CD14-positive monocyte (primary cell): ENCODE results near the gene ANKRD55. TPM values are rescaled to one million over a fixed set of nuclear protein-coding genes. Genes with fewer than 3 reads are reported as not detected.
"Not testable (repeated sequence)": the region's sequence is repeated elsewhere in the genome, so short reads cannot be mapped to it uniquely, and the experiment has no call there.

ENCODE experiments used
- DNase-seq, 3 donors: peaks; one replicate each; pipeline ENCODE4 v3.0.0-alpha.2; 2011 to 2022
- H2AFZ ChIP-seq: 2 replicates; pipeline ENCODE4 v1.6.0; 2012; ENCODE audit warnings: mild to moderate bottlenecking, low read depth, low read length, inconsistent platforms; ENCODE audit not compliant: insufficient read depth, poor library complexity, severe bottlenecking
- H3K27ac ChIP-seq, 2 donors: 1 replicate in 1 of 2; 2 replicates in 1 of 2; pipeline ENCODE4 v1.5.1; 2012 to 2013; ENCODE audit warnings: low read length in 2 of 2, control low read depth in 1 of 2, inconsistent platforms in 1 of 2, low read depth in 1 of 2, mild to moderate bottlenecking in 1 of 2
- H3K27me3 ChIP-seq, 2 donors: one replicate each; pipeline versions ENCODE4 v1.6.0 to v1.6.1; 2011 to 2013; ENCODE audit warnings: low read length in 2 of 2; ENCODE audit not compliant: control insufficient read depth in 2 of 2, insufficient read depth in 2 of 2
- H3K36me3 ChIP-seq, 2 donors: replicated peaks in 1 of 2; 1 replicate in 1 of 2; 2 replicates in 1 of 2; pipeline versions ENCODE4 v1.5.1 to v1.6.1; 2012 to 2013; ENCODE audit warnings: low read length in 2 of 2, control low read depth in 1 of 2, inconsistent platforms in 1 of 2, mild to moderate bottlenecking in 1 of 2; ENCODE audit not compliant: insufficient read depth in 2 of 2, control insufficient read depth in 1 of 2
- H3K4me1 ChIP-seq, 2 donors: 1 replicate in 1 of 2; 2 replicates in 1 of 2; pipeline versions ENCODE4 v1.5.1 to v1.6.1; 2012 to 2013; ENCODE audit warnings: low read length in 2 of 2, control low read depth in 1 of 2, inconsistent platforms in 1 of 2, mild to moderate bottlenecking in 1 of 2, moderate library complexity in 1 of 2; ENCODE audit not compliant: insufficient read depth in 2 of 2, control insufficient read depth in 1 of 2
- H3K4me2 ChIP-seq: replicated peaks from 2 replicates; pipeline ENCODE3; 2012; ENCODE audit warnings: low read length, moderate library complexity, mild to moderate bottlenecking; ENCODE audit not compliant: poor library complexity, severe bottlenecking; ENCODE audit errors: extremely low read depth
- H3K4me3 ChIP-seq, 3 experiments: fragments of 200-600 bp in 1 of 3; sonication (generic) in 1 of 3; replicated peaks in 1 of 3; 1 replicate in 2 of 3; 2 replicates in 1 of 3; pipeline ENCODE4 v1.5.1; 2011 to 2013; ENCODE audit warnings: low read length in 3 of 3, mild to moderate bottlenecking in 3 of 3, control low read depth in 2 of 3, low read depth in 2 of 3, inconsistent platforms in 1 of 3, moderate library complexity in 1 of 3
- H3K79me2 ChIP-seq: 2 replicates; pipeline ENCODE4 v1.6.0; 2012; ENCODE audit warnings: mild to moderate bottlenecking, control low read depth, inconsistent platforms, low read length, moderate library complexity; ENCODE audit not compliant: insufficient read depth
- H3K9ac ChIP-seq: 2 replicates; pipeline ENCODE4 v1.6.0; 2017; ENCODE audit warnings: low read length, mild to moderate bottlenecking; ENCODE audit not compliant: insufficient read depth, poor library complexity, severe bottlenecking
- H3K9me3 ChIP-seq, 2 donors: replicated peaks in 1 of 2; 1 replicate in 1 of 2; 2 replicates in 1 of 2; pipeline versions ENCODE4 v1.5.1 to v1.6.1; 2012 to 2013; ENCODE audit warnings: low read length in 2 of 2, control low read depth in 1 of 2; ENCODE audit not compliant: control insufficient read depth in 1 of 2, insufficient read depth in 1 of 2
- H4K20me1 ChIP-seq: 2 replicates; pipeline ENCODE4 v1.6.0; 2012; ENCODE audit warnings: mild to moderate bottlenecking, low read length, control low read depth, moderate library complexity; ENCODE audit not compliant: insufficient read depth
- H3K27ac Mint-ChIP-seq, 7 donors: one replicate each; pipeline ENCODE4 v1.8.0; 2020; ENCODE audit warnings: mild to moderate bottlenecking in 7 of 7, mixed read lengths in 7 of 7, moderate library complexity in 6 of 7, inconsistent platforms in 2 of 7
- H3K27me3 Mint-ChIP-seq, 3 donors: one replicate each; pipeline ENCODE4 v1.8.0; 2021 to 2022; ENCODE audit warnings: low read depth in 3 of 3, mild to moderate bottlenecking in 3 of 3, mixed read lengths in 3 of 3, moderate library complexity in 3 of 3, inconsistent platforms in 1 of 3
- H3K36me3 Mint-ChIP-seq, 2 donors: one replicate each; pipeline ENCODE4 v1.8.0; 2020; ENCODE audit warnings: mixed read lengths in 2 of 2, inconsistent platforms in 1 of 2, mild to moderate bottlenecking in 1 of 2
- H3K4me1 Mint-ChIP-seq: one replicate; pipeline ENCODE4 v1.8.0; 2020; ENCODE audit warnings: mild to moderate bottlenecking, mixed read lengths
- H3K4me3 Mint-ChIP-seq, 2 donors: one replicate each; pipeline ENCODE4 v1.8.0; 2020; ENCODE audit warnings: mild to moderate bottlenecking in 2 of 2, mixed read lengths in 2 of 2, moderate library complexity in 1 of 2
- H3K9me3 Mint-ChIP-seq, 7 donors: one replicate each; pipeline ENCODE4 v1.8.0; 2020 to 2022; ENCODE audit warnings: mixed read lengths in 7 of 7, mild to moderate bottlenecking in 6 of 7, moderate library complexity in 6 of 7, inconsistent platforms in 2 of 7
- WGBS: methylation state at CpG from one replicate; pipeline ENCODE4 v1.1.5; 2013; ENCODE audit warnings: missing lambda C conversion rate; ENCODE audit not compliant: insufficient coverage; 5-methylcytosine and 5-hydroxymethylcytosine counted together
- intact Hi-C, 2 donors: fragments of 100-400 bp; cut with micrococcal nuclease; formaldehyde crosslinking; loops; one replicate each; pipeline versions ENCODE4 v1.15.0 to v1.15.1; 2023
- polyA plus RNA-seq, 3 donors: library from polyadenylated mRNA; depleted of rRNA in 1 of 3; unstranded in 2 of 3; stranded (reverse) in 1 of 3; fragments of 300-500 nt in 2 of 3; fragments of >200 nt in 1 of 3; fragmentation: Illumina TruSeq in 2 of 3; gene quantifications; 1 replicate in 2 of 3; 2 replicates in 1 of 3; pipeline ENCODE4 v1.2.3, GENCODE V29; 2012 to 2021
- TF ChIP-seq, protein P1 (sequence below): fragments of 200-600 bp; IDR thresholded peaks from one replicate; pipeline ENCODE4 v1.8.0; 2022; ENCODE audit warnings: antibody characterized with exemption, mild to moderate bottlenecking

Gene ANKRD55
- polyA plus RNA-seq, 3 donors: 0.20 to 0.55 (median 0.28) TPM

DNA sequence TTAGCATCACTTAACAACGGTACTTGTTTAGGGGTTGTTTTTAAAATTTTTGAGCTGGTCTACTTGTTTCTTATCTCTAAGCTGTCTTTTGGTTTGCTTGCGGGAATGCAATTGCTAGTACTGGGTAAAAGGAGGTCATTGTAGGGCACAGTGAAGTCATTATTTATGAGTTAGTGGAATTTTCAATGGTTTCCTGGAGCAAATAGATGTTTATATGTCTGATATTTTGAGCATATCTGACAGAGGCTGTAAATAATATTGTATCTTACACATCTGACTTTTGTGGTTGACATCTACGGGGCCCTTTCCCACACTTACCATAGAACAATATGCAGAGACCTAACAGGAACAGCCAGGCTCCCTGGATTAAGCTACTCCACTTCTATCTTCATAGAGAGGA, 147.9 kb downstream of the ANKRD55 start:
- H3K9me3 ChIP-seq: no peaks in the 10 kb centered on the region
- H3K27ac Mint-ChIP-seq: no peak overlapping the region
- no peak overlapping the region for H3K27ac ChIP-seq

DNA sequence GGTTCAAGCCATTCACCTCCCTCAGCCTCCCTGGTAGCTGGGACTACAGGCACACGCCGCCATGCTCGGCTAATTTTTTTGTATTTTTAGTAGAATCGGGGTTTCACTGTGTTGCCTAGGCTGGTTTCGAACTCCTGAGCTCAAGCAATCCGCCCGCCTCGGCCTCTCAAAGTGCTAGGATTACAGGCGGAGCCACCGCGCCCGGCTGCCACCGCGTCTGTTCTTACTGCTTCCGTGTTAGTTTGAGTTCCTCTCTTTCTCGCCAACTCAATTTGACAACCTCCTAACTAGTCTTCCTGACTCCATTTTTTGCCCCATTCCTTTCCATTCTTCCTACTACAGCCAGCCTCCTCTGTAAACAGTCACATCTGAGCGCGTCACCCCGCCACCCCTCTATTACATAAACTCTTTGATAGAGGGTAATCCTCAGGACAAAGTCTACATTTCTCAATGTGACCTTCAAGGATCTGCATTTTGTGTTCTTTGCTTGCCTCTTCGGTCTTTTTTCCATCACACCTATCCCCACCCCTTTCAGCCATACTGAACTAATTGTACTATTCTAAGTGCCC, 149.8 kb downstream of the ANKRD55 start:
- no peak overlapping the region for H3K4me3 ChIP-seq
- peaks cover 33% of the 10 kb centered on the region for H3K4me1 Mint-ChIP-seq
- H3K4me3 Mint-ChIP-seq: no peak overlapping the region
- peaks cover 0 to 1% of the 10 kb centered on the region in 2 donors for H3K36me3 Mint-ChIP-seq
- WGBS: 100% methylated on average over 13 of the region's 20 CpGs
- TF ChIP-seq, protein P1, sequence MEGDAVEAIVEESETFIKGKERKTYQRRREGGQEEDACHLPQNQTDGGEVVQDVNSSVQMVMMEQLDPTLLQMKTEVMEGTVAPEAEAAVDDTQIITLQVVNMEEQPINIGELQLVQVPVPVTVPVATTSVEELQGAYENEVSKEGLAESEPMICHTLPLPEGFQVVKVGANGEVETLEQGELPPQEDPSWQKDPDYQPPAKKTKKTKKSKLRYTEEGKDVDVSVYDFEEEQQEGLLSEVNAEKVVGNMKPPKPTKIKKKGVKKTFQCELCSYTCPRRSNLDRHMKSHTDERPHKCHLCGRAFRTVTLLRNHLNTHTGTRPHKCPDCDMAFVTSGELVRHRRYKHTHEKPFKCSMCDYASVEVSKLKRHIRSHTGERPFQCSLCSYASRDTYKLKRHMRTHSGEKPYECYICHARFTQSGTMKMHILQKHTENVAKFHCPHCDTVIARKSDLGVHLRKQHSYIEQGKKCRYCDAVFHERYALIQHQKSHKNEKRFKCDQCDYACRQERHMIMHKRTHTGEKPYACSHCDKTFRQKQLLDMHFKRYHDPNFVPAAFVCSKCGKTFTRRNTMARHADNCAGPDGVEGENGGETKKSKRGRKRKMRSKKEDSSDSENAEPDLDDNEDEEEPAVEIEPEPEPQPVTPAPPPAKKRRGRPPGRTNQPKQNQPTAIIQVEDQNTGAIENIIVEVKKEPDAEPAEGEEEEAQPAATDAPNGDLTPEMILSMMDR: no peak
- no peaks in the 10 kb centered on the region for H3K79me2 ChIP-seq
- H2AFZ ChIP-seq: no peak overlapping the region
- H3K9ac ChIP-seq: no peak overlapping the region
- no peaks in the 10 kb centered on the region for H4K20me1 ChIP-seq
- DNase-seq: no peak
- H3K27ac Mint-ChIP-seq: peak overlapping the region in 1 of 7 donors; percentile 0
- intact Hi-C loops: no loop called here
- no peak overlapping the region for H3K27ac ChIP-seq
- no peaks in the 10 kb centered on the region for H3K36me3 ChIP-seq
- peaks cover 26 to 29% of the 10 kb centered on the region in 2 donors for H3K4me1 ChIP-seq
- no peak overlapping the region for H3K4me2 ChIP-seq
- H3K9me3 Mint-ChIP-seq: peaks cover 0 to 8% (median 4%) of the 10 kb centered on the region in 7 donors
- no peaks in the 10 kb centered on the region for H3K27me3 ChIP-seq
- H3K27me3 Mint-ChIP-seq: peaks cover 0 to 4% (median 1%) of the 10 kb centered on the region in 3 donors
- no peaks in the 10 kb centered on the region for H3K9me3 ChIP-seq

More for the DNA sequence above, 147.9 kb downstream of the ANKRD55 start:
- H3K4me3 Mint-ChIP-seq: no peak overlapping the region
- H3K4me1 Mint-ChIP-seq: peaks cover 18% of the 10 kb centered on the region
- no peaks in the 10 kb centered on the region for H3K36me3 ChIP-seq
- no peak overlapping the region for H3K4me3 ChIP-seq
- no peak overlapping the region for H2AFZ ChIP-seq
- H3K27me3 Mint-ChIP-seq: peaks cover 0 to 3% (median 1%) of the 10 kb centered on the region in 3 donors
- H3K9ac ChIP-seq: no peak overlapping the region
- H4K20me1 ChIP-seq: no peaks in the 10 kb centered on the region
- peaks cover 0 to 1% of the 10 kb centered on the region in 2 donors for H3K36me3 Mint-ChIP-seq
- no peaks in the 10 kb centered on the region for H3K27me3 ChIP-seq
- TF ChIP-seq, protein P1: no peak
- DNase-seq: no peak
- no CpG with 5 or more reads among the region's 3 CpGs for WGBS
- peaks cover 11 to 12% of the 10 kb centered on the region in 2 donors for H3K4me1 ChIP-seq
- peaks cover 0 to 10% (median 4%) of the 10 kb centered on the region in 7 donors for H3K9me3 Mint-ChIP-seq
- no peaks in the 10 kb centered on the region for H3K79me2 ChIP-seq
- intact Hi-C loops: no loop called here
- H3K4me2 ChIP-seq: no peak overlapping the region

DNA sequence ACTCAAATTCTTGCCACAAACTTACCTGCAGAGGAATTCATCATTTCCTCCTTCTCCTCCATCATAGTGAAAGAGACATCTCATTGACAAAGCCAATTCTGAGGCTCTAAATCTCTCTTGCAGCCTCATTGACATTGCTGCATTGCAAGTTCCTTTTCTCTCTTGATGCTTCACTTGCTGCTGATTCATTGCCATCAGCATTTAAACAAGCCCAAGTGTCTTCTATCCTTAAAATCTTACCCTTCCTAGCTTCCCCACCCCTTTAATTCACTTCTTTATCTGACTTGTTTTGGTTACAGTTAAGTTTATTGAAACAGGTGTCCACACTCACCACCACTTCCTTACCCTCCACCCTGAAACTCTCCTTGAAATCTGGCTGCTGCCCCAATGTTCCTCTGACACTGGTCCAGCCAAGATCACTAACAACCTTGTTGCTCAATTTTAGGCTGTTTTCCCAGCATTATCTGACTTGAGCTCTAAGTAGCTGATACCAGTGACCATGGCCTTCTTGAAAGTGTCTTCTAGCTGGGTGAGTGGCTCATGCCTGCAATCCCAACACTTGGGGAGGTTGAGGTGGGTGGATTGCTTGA, 152.0 kb downstream of the ANKRD55 start:
- H3K27ac ChIP-seq, H3K4me3 ChIP-seq, H3K27me3 ChIP-seq, H2AFZ ChIP-seq, H3K27me3 Mint-ChIP-seq, H3K36me3 Mint-ChIP-seq, H3K79me2 ChIP-seq, intact Hi-C loops, H4K20me1 ChIP-seq, H3K9ac ChIP-seq, H3K9me3 ChIP-seq, H3K4me3 Mint-ChIP-seq, H3K4me2 ChIP-seq, H3K9me3 Mint-ChIP-seq, H3K36me3 ChIP-seq: not testable (repeated sequence)
- Mint-ChIP-seq H3K27ac (peak overlapping the region in 4 of 7 donors; percentile 37 to 86 (median 54)), H3K4me1 (peaks cover 42% of the 10 kb centered on the region)
- peak; percentile 17 to 25 (median 23) for DNase-seq
- peaks cover 37 to 43% of the 10 kb centered on the region in 2 donors for H3K4me1 ChIP-seq
